Uterus (tissue), 2 donors: ENCODE measurements around the gene ENO4.

Experiments
- POLR2A ChIP-seq, 2 donors: fragments of 450-650 bp; IDR thresholded peaks; one replicate each; pipeline ENCODE4 v1.6.1; 2016; ENCODE audit warnings: antibody characterized with exemption in 2 of 2, mild to moderate bottlenecking in 1 of 2, moderate library complexity in 1 of 2
- TF ChIP-seq, protein P1 (sequence below), 4 experiments: fragments of 200-600 bp in 2 of 4; fragments of 450-650 bp in 2 of 4; sonication (generic) in 2 of 4; IDR thresholded peaks; one replicate each; pipeline ENCODE4 v1.5.1; 2016 to 2019; ENCODE audit warnings: antibody characterized with exemption in 4 of 4, mild to moderate bottlenecking in 2 of 4, moderate library complexity in 1 of 4

DNA sequence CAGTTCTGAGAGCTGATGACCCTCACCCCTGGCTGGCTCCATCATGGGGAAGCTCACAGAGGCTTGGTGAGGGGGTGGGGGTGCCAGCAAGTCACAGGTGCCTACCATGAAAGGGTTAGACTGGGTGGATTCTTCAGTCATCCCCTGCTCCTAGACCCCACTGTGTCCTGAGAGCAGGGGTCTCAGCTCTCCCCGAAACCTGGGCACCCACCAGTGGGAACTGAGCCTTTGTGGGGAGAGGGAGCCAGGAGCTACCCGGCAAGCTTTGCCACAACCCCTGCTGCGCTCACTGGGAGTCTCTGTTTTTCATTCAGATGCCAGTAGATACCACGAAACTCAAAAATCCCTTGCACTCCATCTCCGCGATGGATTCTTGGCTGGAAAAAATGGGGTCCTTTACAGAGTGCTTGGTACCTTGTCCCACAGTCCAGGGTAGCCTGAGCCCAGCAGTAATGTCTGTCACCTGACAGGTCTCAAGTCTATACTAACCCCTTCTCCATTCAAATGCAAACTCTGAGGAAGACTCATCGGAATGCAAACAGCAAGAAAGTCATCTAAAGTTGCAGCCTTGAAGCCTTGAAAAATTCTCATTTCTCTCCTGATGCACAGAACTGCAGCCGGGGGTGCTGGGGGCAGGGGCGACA lies 48.9 kb upstream of the ENO4 start:
- TF ChIP-seq, protein P1, sequence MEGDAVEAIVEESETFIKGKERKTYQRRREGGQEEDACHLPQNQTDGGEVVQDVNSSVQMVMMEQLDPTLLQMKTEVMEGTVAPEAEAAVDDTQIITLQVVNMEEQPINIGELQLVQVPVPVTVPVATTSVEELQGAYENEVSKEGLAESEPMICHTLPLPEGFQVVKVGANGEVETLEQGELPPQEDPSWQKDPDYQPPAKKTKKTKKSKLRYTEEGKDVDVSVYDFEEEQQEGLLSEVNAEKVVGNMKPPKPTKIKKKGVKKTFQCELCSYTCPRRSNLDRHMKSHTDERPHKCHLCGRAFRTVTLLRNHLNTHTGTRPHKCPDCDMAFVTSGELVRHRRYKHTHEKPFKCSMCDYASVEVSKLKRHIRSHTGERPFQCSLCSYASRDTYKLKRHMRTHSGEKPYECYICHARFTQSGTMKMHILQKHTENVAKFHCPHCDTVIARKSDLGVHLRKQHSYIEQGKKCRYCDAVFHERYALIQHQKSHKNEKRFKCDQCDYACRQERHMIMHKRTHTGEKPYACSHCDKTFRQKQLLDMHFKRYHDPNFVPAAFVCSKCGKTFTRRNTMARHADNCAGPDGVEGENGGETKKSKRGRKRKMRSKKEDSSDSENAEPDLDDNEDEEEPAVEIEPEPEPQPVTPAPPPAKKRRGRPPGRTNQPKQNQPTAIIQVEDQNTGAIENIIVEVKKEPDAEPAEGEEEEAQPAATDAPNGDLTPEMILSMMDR (IDR thresholded peaks at IDR 0.05): no peak
- no peak for TF ChIP-seq POLR2A (IDR thresholded peaks at IDR 0.05)
